ENCODE measurements around the gene HOXD4. TPM values are rescaled to one million over a fixed set of nuclear protein-coding genes. Genes with fewer than 3 reads are reported as not detected.

HOXD4 gene
- total and polyA plus RNA-seq, 7 donors, result 0.60 to 8.0 (median 3.8) TPM; not detected in 1

DNA sequence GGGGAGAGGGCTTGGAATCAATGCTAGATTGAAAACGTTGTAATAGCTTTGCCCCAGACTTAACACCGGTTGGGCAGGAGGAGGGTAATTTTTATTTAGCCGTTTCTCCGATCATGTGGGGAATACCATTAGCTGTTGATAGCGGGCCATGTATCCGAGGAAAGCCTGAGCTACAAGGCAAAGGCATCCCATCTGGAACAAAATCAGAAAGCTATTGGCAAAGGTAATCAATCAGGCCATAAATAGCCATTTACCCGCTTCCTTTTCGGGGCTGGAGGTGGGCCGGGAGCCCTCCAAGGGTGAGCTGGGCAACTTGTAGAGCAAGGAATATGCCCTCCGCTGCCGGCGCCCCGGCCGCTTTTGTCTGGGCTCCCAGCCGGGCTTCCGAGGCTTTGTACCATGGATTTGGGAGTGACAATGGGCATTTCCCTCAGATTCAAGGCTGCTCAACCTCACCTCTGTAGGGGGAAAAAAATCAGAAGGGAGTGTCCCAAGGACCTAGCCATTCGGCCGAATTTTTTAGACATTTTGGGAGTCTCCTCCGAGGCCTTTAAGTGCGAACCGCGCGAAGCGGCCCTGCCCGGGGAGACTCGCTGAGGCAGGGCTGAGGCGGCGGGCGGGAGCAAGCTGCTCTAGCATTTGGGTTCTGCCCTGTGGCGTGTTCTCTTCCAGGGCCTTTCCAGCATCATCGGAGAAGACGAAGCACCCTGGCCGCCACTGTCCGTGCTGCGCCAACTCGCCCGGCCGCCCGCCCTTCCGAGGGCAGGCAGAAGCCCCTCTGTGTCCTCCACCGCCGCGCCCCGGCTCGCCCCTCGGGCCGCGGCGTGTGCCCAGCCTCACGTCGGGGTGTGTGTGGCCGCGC lies 29.9 kb upstream of the HOXD4 start:
- Histone ChIP-seq H3K4me3 (peak overlapping the region in 2 of 4 donors; percentile 57), H3K36me3 (peaks cover 0 to 12% (median 0%) of the 10 kb centered on the region in 4 donors), H3K9me3 (no peaks in the 10 kb centered on the region), H3K4me1 (peaks cover 0 to 11% (median 6%) of the 10 kb centered on the region in 4 donors), H3K27ac (peak overlapping the region in 2 of 4 donors; percentile 64 to 73), H3K27me3 (peaks cover 0 to 50% (median 4%) of the 10 kb centered on the region in 3 donors)
- WGBS, 2 donors, result 42 to 46% methylated on average over 53 of the region's 53 CpGs
- intact Hi-C loops (cut with DNase I), result no loop called here
- DNase-seq, result peak; percentile 40
- TF ChIP-seq POLR2A (IDR thresholded peaks at IDR 0.05) (no peak), POLR2AphosphoS5 (IDR thresholded peaks at IDR 0.05) (no peak), EP300 (IDR thresholded peaks at IDR 0.05) (no peak)
- TF ChIP-seq, protein P1, sequence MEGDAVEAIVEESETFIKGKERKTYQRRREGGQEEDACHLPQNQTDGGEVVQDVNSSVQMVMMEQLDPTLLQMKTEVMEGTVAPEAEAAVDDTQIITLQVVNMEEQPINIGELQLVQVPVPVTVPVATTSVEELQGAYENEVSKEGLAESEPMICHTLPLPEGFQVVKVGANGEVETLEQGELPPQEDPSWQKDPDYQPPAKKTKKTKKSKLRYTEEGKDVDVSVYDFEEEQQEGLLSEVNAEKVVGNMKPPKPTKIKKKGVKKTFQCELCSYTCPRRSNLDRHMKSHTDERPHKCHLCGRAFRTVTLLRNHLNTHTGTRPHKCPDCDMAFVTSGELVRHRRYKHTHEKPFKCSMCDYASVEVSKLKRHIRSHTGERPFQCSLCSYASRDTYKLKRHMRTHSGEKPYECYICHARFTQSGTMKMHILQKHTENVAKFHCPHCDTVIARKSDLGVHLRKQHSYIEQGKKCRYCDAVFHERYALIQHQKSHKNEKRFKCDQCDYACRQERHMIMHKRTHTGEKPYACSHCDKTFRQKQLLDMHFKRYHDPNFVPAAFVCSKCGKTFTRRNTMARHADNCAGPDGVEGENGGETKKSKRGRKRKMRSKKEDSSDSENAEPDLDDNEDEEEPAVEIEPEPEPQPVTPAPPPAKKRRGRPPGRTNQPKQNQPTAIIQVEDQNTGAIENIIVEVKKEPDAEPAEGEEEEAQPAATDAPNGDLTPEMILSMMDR (IDR thresholded peaks at IDR 0.05), result no peak

DNA sequence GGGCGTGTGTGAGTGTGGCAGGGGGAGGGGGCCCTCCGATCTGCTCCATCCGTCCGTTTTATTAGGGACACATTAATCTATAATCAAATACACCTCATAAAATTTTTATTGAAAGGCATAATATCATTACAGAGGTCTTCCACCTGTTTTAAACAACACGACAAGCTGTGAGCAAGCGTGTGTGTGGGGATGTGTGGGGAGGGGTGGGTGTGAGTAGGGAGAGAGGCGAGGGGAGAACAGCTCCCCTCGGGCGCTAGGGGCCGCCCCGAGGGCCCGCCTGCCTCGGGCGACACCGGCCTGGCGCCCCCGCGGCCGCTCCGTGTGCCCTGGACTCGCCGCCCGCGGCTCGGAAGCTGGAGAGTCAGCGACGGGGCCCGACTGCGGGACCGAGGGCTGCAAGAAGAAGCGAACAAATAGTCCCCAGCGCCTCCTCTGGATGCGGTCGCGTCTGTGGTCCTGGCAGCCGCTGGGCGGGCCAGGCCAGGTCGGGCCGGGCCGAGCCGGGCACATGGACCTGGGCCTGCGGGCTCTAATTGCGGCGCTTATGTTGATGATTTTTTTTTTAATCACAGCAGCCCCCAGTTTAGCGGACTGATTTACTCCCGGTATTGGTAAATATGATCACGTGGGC lies 29.2 kb upstream of the HOXD4 start:
- H3K27me3 ChIP-seq, result peaks cover 1 to 48% (median 3%) of the 10 kb centered on the region in 3 donors
- 3 to 8% methylated on average over 47 of the region's 47 CpGs for WGBS, 2 donors
- intact Hi-C loops (cut with DNase I), result no loop called here
- peaks cover 0 to 12% (median 6%) of the 10 kb centered on the region in 4 donors for H3K4me1 ChIP-seq
- peaks cover 0 to 12% (median 0%) of the 10 kb centered on the region in 4 donors for H3K36me3 ChIP-seq
- DNase-seq, result no peak
- peak overlapping the region in 3 of 4 donors; percentile 48 to 73 (median 64) for H3K27ac ChIP-seq
- no peaks in the 10 kb centered on the region for H3K9me3 ChIP-seq
- H3K4me3 ChIP-seq, result peak overlapping the region; percentile 26 to 57 (median 52)
- TF ChIP-seq POLR2A (IDR thresholded peaks at IDR 0.05), result no peak
- TF ChIP-seq, protein P1 (IDR thresholded peaks at IDR 0.05), result no peak
- TF ChIP-seq POLR2AphosphoS5 (IDR thresholded peaks at IDR 0.05), result no peak
- TF ChIP-seq EP300 (IDR thresholded peaks at IDR 0.05), result no peak

DNA sequence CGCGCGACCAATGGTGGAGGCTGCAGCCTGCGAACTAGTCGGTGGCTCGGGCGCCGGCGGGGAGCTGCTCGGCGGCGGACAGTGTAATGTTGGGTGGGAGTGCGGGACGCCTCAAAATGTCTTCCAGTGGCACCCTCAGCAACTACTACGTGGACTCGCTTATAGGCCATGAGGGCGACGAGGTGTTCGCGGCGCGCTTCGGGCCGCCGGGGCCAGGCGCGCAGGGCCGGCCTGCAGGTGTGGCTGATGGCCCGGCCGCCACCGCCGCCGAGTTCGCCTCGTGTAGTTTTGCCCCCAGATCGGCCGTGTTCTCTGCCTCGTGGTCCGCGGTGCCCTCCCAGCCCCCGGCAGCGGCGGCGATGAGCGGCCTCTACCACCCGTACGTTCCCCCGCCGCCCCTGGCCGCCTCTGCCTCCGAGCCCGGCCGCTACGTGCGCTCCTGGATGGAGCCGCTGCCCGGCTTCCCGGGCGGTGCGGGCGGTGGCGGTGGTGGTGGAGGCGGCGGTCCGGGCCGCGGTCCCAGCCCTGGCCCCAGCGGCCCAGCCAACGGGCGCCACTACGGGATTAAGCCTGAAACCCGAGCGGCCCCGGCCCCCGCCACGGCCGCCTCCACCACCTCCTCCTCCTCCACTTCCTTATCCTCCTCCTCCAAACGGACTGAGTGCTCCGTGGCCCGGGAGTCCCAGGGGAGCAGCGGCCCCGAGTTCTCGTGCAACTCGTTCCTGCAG lies 28.5 kb upstream of the HOXD4 start, which contains the start of gene HOXD9:
Gene HOXD9 (plus strand): TSS at position 37 of the 728 bp plus-strand sequence. CDS start 50 bp downstream, at position 87.
- H3K36me3 ChIP-seq, result peaks cover 0 to 12% (median 0%) of the 10 kb centered on the region in 4 donors
- H3K27ac ChIP-seq, result peak within 1 kb of the TSS in 3 of 4 donors; percentile 48 to 73 (median 64)
- peaks cover 0 to 48% (median 7%) of the 10 kb centered on the region in 3 donors for H3K27me3 ChIP-seq
- peak; percentile 87 for DNase-seq
- intact Hi-C loops (cut with DNase I), result no loop called here
- H3K4me3 ChIP-seq, result peak within 1 kb of the TSS; percentile 26 to 57 (median 52)
- peaks cover 0 to 15% (median 4%) of the 10 kb centered on the region in 4 donors for H3K4me1 ChIP-seq
- 2 to 6% methylated on average over 84 of the region's 84 CpGs for WGBS, 2 donors
- H3K9me3 ChIP-seq, result no peaks in the 10 kb centered on the region
- TF ChIP-seq, protein P1 (IDR thresholded peaks at IDR 0.05), result no peak
- TF ChIP-seq POLR2AphosphoS5 (IDR thresholded peaks at IDR 0.05), result peak in 3 of 4 donors; percentile 30 to 58 (median 51)

DNA sequence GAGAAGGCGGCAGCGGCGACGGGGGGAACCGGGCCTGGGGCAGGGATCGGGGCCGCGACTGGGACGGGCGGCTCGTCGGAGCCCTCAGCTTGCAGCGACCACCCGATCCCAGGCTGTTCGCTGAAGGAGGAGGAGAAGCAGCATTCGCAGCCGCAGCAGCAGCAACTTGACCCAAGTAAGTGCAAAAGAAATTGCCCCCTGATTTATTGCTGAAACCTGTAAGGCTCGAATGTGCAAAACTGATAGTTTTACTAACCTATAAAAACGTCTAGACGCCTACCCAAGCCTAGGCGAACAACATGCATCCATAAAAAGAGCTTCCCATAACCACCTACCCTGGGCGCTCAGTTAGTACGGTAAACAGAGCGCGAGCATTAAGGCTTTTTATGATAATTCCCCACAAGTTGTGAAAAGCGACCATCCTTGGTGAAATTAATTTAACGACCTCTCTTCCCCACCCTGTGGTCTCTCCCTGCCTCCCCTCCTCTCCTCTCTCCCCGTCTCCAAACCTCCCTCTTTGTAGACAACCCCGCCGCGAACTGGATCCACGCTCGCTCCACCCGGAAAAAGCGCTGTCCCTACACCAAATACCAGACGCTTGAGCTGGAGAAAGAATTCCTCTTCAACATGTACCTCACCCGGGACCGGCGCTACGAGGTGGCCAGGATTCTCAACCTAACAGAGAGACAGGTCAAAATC lies 27.8 kb upstream of the HOXD4 start:
- DNase-seq, result peak; percentile 59
- peaks cover 0 to 12% (median 0%) of the 10 kb centered on the region in 4 donors for H3K36me3 ChIP-seq
- peak overlapping the region; percentile 26 to 57 (median 52) for H3K4me3 ChIP-seq
- intact Hi-C loops (cut with DNase I), result no loop called here
- peak overlapping the region in 3 of 4 donors; percentile 48 to 73 (median 64) for H3K27ac ChIP-seq
- H3K27me3 ChIP-seq, result peaks cover 0 to 48% (median 14%) of the 10 kb centered on the region in 3 donors
- peaks cover 0 to 21% (median 8%) of the 10 kb centered on the region in 4 donors for H3K4me1 ChIP-seq
- WGBS, 2 donors, result 10 to 16% methylated on average over 40 of the region's 40 CpGs
- TF ChIP-seq EP300 (IDR thresholded peaks at IDR 0.05) (no peak), POLR2AphosphoS5 (IDR thresholded peaks at IDR 0.05) (no peak), POLR2A (IDR thresholded peaks at IDR 0.05) (no peak)
- TF ChIP-seq, protein P1 (IDR thresholded peaks at IDR 0.05), result no peak
- H3K9me3 ChIP-seq, result no peaks in the 10 kb centered on the region

All from sigmoid colon (tissue), 7 donors.